Renal cortical epithelial cell (primary cell): ENCODE results near the gene ATP1B2. TPM values are rescaled to one million over a fixed set of nuclear protein-coding genes. Genes with fewer than 3 reads are reported as not detected.
A peak's percentile ranks its signal among the peaks of the same experiment; 100 is the strongest.

ENCODE experiments used
- DNase-seq: peaks from one replicate; pipeline ENCODE4 v3.0.0-alpha.2; 2011; ENCODE audit warnings: low read depth
- total RNA-seq: library from RNA; depleted of rRNA; stranded (reverse); fragments of >200 nt; gene quantifications from 2 replicates; pipeline ENCODE4 v1.2.3, GENCODE V29; 2014

The ATP1B2 gene
- total RNA-seq, 1 donor from 2014 or later: 0.30 TPM

DNA sequence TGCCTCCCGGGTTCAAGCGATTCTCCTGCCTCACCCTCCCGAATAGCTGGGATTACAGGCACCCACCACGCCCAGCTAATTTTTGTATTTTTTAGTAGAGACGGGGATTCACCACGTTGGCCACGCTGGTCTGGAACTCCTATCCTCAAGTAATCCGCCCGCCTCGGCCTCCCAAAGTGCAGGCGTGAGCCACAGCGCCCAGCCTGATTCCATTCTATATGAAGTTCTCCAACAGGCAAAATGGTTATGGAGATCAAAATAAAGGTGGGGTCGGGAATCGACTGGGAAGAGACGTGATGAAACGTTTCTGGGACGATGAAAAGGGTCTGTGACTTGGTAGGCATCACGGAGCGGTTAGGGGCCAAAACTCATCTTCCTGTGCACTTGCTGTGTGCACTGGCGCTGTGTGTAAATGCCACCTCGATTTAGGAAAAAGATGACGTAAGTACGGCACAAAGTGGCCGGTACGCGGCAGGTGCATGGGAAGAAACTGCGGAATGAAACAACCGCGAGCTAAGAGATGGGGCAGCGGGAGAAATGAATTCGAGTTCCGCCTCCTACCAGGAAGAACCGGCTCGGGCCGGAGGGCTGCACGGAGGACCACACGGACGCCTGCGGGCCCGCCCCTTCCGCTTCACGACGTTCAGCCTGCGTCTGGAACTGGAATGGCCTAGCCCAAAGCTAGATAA, 35.0 kb downstream of the ATP1B2 start:
- peak; percentile 84 for DNase-seq

GRCh38 chr17:7686222-7687071, 35.7 kb downstream of the ATP1B2 start:
- peak; percentile 63 for DNase-seq

DNA sequence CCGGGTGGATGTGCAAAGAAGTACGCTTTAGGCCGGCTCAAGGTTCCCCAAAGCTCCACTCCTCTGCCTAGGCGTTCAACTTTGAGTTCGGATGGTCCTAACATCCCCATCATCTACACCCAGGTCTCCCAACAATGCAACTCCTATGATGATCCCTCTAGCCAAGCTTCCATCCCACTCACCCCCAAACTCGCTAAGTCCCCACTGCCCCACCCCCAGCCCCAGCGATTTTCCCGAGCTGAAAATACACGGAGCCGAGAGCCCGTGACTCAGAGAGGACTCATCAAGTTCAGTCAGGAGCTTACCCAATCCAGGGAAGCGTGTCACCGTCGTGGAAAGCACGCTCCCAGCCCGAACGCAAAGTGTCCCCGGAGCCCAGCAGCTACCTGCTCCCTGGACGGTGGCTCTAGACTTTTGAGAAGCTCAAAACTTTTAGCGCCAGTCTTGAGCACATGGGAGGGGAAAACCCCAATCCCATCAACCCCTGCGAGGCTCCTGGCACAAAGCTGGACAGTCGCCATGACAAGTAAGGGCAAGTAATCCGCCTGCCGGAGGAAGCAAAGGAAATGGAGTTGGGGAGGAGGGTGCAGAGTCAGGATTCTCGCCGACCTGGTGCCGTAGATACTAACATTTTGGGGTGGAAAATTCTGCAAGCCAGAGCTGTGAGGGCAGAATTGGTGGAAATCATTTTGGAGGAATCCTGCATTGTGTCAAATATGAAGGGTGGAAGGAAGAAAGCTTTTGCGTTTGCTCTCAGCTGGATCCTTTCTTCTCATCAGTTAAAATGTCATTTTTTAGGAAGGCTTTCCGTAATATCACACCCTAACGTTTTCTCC, 36.6 kb downstream of the ATP1B2 start, which contains the start of gene TP53:
Gene TP53 (minus strand): TSS at position 419 of the 836 bp plus-strand sequence. CDS start 10,896 bp downstream, outside the sequence.
- peak; percentile 86 for DNase-seq

DNA sequence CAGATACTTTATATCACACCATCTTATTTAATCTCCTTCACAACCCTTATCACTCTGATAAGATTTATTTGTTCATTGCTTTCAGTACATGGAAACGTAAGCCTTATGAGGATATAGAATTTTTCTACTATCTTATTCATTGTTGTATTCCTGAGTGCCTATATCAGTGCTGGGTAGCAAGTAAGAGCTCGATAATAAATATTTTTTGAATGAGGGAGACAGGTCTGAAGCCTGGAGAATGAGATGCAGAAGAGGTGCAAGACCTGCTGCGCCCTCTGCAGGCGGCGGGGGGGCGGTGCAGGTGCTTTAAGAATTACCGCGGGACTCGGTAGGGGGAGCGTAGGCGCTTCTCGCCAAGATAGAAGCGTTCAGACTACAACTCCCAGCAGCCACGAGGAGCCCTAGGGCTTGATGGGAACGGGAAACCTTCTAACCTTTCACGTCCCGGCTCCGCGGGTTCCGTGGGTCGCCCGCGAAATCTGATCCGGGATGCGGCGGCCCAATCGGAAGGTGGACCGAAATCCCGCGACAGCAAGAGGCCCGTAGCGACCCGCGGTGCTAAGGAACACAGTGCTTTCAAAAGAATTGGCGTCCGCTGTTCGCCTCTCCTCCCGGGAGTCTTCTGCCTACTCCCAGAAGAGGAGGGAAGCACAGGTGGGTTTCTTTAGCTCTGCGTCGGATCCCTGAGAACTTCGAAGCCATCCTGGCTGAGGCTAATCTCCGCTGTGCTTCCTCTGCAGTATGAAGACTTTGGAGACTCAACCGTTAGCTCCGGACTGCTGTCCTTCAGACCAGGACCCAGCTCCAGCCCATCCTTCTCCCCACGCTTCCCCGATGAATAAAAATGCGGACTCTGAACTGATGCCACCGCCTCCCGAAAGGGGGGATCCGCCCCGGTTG, 37.4 kb downstream of the ATP1B2 start, which contains the start of gene WRAP53:
Gene WRAP53 (plus strand): TSS at position 570 of the 900 bp plus-strand sequence. CDS start 172 bp downstream, at position 742.
- peak; percentile 98 for DNase-seq

- DNase-seq: no peak
Measured at GRCh38 chr17:7688808-7689316, 38.1 kb downstream of the ATP1B2 start.

DNA sequence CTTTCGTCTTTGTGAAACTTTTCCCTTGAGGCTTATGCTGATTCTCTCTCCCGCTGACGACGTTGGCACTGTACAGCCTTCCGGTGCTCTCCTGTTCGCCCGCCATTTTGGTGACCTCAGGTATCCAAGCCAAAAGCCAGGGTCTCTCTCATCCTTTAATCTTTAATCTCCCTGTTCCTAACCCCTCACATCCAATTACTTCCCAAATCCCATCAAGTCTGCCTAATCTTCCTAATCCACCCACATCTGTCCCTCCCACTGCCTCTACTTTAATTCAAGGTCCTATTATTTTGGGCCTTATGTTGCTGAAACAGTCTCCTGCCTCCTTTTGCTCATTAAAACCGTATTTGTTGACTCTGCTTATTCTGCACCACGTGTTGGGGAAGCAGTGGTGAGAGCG, 44.9 kb downstream of the ATP1B2 start:
- no peak for DNase-seq

GRCh38 chr17:7697828-7698588, 47.3 kb downstream of the ATP1B2 start:
- no peak for DNase-seq

GRCh38 chr17:7700510-7700909, 49.8 kb downstream of the ATP1B2 start:
- DNase-seq: no peak

DNA sequence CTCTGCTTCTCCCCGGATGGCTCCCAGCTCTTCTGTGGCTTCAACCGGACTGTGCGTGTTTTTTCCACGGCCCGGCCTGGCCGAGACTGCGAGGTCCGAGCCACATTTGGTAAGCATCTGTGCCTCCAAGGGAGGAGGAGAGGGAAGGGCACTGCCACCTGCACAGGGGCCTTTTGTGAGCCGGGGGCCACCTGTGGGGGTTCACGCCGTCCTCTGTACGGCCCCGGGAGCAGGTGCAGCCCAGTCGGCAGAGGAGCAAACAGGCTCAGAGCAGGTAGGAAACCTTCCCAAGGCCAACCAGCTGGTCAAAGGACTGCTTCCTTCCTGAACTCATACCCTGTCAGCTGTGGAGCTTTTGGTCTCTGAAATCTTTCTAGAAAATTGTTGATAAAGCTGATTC, 51.0 kb downstream of the ATP1B2 start:
- DNase-seq: no peak

DNA sequence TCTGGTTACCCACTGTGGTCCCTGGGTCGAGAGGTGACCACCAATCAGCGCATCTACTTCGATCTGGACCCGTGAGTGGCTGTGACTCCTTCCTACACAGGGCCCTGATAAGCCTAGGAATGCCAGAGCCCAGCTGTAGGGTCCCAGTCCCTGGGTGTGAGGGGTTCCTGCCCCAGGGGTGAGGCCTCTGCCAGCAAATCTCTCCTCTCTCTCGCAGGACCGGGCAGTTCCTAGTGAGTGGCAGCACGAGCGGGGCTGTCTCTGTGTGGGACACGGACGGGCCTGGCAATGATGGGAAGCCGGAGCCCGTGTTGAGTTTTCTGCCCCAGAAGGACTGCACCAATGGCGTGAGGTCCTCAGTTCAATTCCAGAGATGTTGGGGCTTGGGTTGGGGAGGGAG, 52.0 kb downstream of the ATP1B2 start:
- no peak for DNase-seq

DNA sequence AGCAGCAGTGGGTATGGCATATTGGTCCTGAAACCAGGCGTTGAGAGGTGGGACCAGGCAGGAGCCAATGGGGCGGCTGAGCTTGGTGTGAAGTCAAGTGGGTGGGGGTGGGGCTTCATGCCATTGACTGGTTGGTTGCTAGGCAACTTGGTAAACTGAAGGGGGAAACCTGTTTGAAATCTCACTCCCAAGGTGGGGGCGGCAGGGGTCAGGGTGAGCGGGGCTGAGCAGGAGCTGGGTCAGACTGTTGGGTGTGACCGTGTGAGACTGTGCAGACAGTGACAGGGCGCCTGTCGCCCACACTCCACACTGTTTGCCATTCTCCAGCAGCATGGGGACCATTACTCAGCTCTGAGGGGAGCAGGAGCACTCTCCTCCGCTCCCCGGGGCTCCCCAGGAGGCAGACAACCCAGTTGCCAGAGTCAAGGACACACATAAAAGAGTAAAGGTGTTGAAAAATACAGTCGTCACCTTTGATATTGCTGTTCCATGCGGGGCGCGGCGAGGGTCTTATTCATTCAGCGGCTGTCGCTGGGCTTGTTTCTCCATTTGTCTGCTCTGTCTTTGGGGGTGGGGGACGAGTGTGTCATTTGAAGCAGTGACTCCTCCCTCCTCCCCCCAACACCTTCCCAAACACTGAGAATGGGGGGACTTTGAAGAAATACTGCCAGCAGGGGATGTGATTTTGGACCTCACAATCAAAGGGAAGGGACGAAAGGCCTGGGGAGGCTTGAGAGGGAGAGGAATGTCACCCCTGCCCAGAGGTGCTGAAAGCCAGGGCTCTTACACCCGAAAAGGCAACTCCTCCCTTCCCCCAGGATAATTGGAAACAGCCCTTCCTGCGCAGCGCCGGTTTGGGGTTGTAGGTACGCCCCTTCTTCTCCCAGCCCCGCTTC, 53.1 kb downstream of the ATP1B2 start:
- peak; percentile 64 for DNase-seq

DNA sequence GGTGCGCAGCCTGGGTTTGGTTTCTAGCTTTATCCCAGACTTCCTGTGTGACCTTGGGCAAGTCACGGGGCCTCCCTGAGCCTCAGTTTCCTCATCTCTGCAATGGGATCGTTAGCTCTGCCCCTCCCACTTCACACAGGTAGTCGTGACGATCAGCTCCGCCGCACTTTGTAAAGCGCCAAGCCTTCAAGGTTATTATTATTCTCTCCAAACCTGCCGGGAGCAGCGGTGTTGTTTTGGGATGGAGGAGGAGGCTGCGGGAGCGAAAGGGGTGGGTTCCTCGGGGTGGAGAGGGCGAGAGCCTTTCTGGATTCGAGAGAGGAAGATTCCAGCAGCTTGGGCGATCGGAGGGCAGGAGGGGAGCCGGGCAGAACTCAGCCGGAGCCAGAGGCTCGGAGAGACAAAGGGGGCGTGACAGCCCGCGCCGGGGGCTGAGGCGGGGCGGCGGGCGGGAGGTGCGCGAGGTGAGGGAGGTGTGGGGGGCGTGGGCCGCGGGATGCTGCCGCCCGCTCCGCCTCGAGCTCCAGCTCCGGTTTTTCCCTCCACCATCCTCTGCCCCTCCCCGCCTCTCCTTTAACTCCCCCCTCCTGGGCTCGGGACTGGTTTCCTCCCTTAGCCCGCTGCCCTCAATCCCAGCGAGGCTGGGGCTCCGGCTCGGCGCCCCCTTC, 54.0 kb downstream of the ATP1B2 start, which contains the start of gene EFNB3:
Gene EFNB3 (plus strand): TSS at position 602 of the 668 bp plus-strand sequence. CDS start 397 bp downstream, outside the sequence.
- DNase-seq: no peak

GRCh38 chr17:7705269-7706255, 54.8 kb downstream of the ATP1B2 start:
- no peak for DNase-seq

- no peak for DNase-seq
Measured at GRCh38 chr17:7706631-7707354, 56.1 kb downstream of the ATP1B2 start.
